H1 (cell line): ENCODE measurements around the gene FAM193B. TPM values are rescaled to one million over a fixed set of nuclear protein-coding genes. Genes with fewer than 3 reads are reported as not detected.

Experiments used
- CTCF ChIA-PET: fragments of 300-600 bp; sonication (Branson Sonifier 250); formaldehyde crosslinking; loops from one replicate; lab custom pipeline; 2021; ENCODE audit not compliant: partially characterized antibody; lab: Charles Lee
- POLR2A ChIA-PET: fragments of 300-600 bp; sonication (Branson Sonifier 250); formaldehyde crosslinking; loops from one replicate; lab custom pipeline; 2021; ENCODE audit warnings: inconsistent platforms; ENCODE audit not compliant: partially characterized antibody; lab: Charles Lee
- DNase-seq, 2 experiments: peaks; one replicate each; pipeline versions ENCODE4 v3.0.0 to v3.0.0-alpha.2; 2010 to 2022; ENCODE audit warnings: low spot score in 2 of 2, low read depth in 1 of 2, mixed read lengths in 1 of 2
- FAIRE-seq: peaks from 2 replicates; lab custom pipeline; 2011; peaks lifted over from hg19 to GRCh38; lab: Jason Lieb, UNC
- H2AFZ ChIP-seq: 2 replicates; pipeline ENCODE4 v1.8.1; 2012; ENCODE audit warnings: low read length, inconsistent platforms
- H2AK5ac ChIP-seq: 2 replicates; pipeline ENCODE4 v1.6.1; 2013; ENCODE audit warnings: low read depth, low read length
- H2BK120ac ChIP-seq: replicated peaks from 2 replicates; pipeline ENCODE3; 2013; ENCODE audit warnings: low read depth, low read length, inconsistent platforms
- H2BK12ac ChIP-seq: 2 replicates; pipeline ENCODE4 v1.6.1; 2013; ENCODE audit warnings: low read depth, low read length
- H2BK15ac ChIP-seq: 2 replicates; pipeline ENCODE4 v1.6.1; 2013; ENCODE audit warnings: low read length
- H2BK20ac ChIP-seq: 2 replicates; pipeline ENCODE4 v1.6.1; 2013; ENCODE audit warnings: low read length
- H2BK5ac ChIP-seq: 2 replicates; pipeline ENCODE4 v1.6.1; 2013; ENCODE audit warnings: low read depth, low read length
- H3K14ac ChIP-seq: 2 replicates; pipeline ENCODE4 v1.6.1; 2013; ENCODE audit warnings: inconsistent platforms; ENCODE audit not compliant: insufficient read length
- H3K18ac ChIP-seq: 2 replicates; pipeline ENCODE4 v1.6.1; 2013; ENCODE audit warnings: low read length; ENCODE audit errors: extremely low read depth
- H3K23ac ChIP-seq: 2 replicates; pipeline ENCODE4 v1.6.1; 2013; ENCODE audit warnings: inconsistent platforms; ENCODE audit not compliant: insufficient read length
- H3K23me2 ChIP-seq: 2 replicates; pipeline ENCODE4 v1.6.1; 2013; ENCODE audit warnings: low read depth, low read length
- H3K27ac ChIP-seq: 2 replicates; pipeline ENCODE4 v1.6.1; 2011; ENCODE audit warnings: low read depth, low read length, inconsistent platforms
- H3K27me3 ChIP-seq, 4 experiments: replicated peaks in 1 of 4; 1 replicate in 1 of 4; 2 replicates in 3 of 4; pipeline versions ENCODE4 v1.6.1 to v1.8.1; 2011 to 2013; ENCODE audit warnings: low read length in 3 of 4, mild to moderate bottlenecking in 3 of 4, inconsistent platforms in 2 of 4, mixed read lengths in 2 of 4, moderate library complexity in 1 of 4; ENCODE audit not compliant: control insufficient read depth in 3 of 4, insufficient read depth in 3 of 4; ENCODE audit errors: extremely low read depth in 1 of 4
- H3K36me3 ChIP-seq, 4 experiments: 2 replicates each; pipeline versions ENCODE4 v1.6.1 to v1.8.1; 2011 to 2013; ENCODE audit warnings: mild to moderate bottlenecking in 4 of 4, low read length in 3 of 4, moderate library complexity in 2 of 4, control low read depth in 1 of 4, inconsistent platforms in 1 of 4; ENCODE audit not compliant: insufficient read depth in 4 of 4, control insufficient read depth in 2 of 4
- H3K4ac ChIP-seq: replicated peaks from 2 replicates; pipeline ENCODE3; 2013; ENCODE audit warnings: low read length, low read depth, mixed read lengths, inconsistent platforms; ENCODE audit not compliant: insufficient read length
- H3K4me1 ChIP-seq, 4 experiments: replicated peaks in 1 of 4; 1 replicate in 1 of 4; 2 replicates in 3 of 4; pipeline versions ENCODE4 v1.6.1 to v1.8.1; 2011 to 2013; ENCODE audit warnings: low read length in 3 of 4, inconsistent platforms in 2 of 4, mixed read lengths in 1 of 4; ENCODE audit not compliant: insufficient read depth in 4 of 4, control insufficient read depth in 3 of 4
- H3K4me2 ChIP-seq, 2 experiments: 2 replicates each; pipeline versions ENCODE4 v1.6.1 to v1.8.1; 2011 to 2013; ENCODE audit warnings: low read depth in 2 of 2, low read length in 2 of 2, control low read depth in 1 of 2, inconsistent platforms in 1 of 2, mild to moderate bottlenecking in 1 of 2; ENCODE audit not compliant: insufficient read depth in 1 of 2
- H3K4me3 ChIP-seq, 4 experiments: fragments of 200-600, 300-600 bp in 1 of 4; sonication (generic), shearing (Covaris generic), sonication (Bioruptor Twin) in 1 of 4; 2 replicates each; pipeline versions ENCODE4 v1.5.1 to v1.8.1; 2011 to 2016; ENCODE audit warnings: low read length in 4 of 4, low read depth in 3 of 4, control low read depth in 2 of 4, inconsistent platforms in 2 of 4, mild to moderate bottlenecking in 2 of 4, mixed read lengths in 1 of 4, moderate library complexity in 1 of 4; ENCODE audit not compliant: insufficient read depth in 2 of 4; ENCODE audit errors: extremely low read depth in 1 of 4
- H3K56ac ChIP-seq: replicated peaks from 2 replicates; pipeline ENCODE3; 2013; ENCODE audit warnings: low read depth, mild to moderate bottlenecking, mixed read lengths, low read length, inconsistent platforms; ENCODE audit not compliant: insufficient read length
- H3K79me1 ChIP-seq: 2 replicates; pipeline ENCODE4 v1.6.1; 2013; ENCODE audit warnings: low read depth, low read length, control low read depth
- H3K79me2 ChIP-seq, 2 experiments: 2 replicates each; pipeline versions ENCODE4 v1.6.1 to v1.8.1; 2012 to 2013; ENCODE audit warnings: low read length in 2 of 2, mild to moderate bottlenecking in 2 of 2, inconsistent platforms in 1 of 2; ENCODE audit not compliant: insufficient read depth in 2 of 2, control insufficient read depth in 1 of 2
- H3K9ac ChIP-seq, 4 experiments: replicated peaks in 1 of 4; 1 replicate in 1 of 4; 2 replicates in 3 of 4; pipeline versions ENCODE4 v1.6.1 to v1.8.1; 2011 to 2013; ENCODE audit warnings: low read depth in 3 of 4, low read length in 3 of 4, control low read depth in 2 of 4, mild to moderate bottlenecking in 2 of 4, moderate library complexity in 2 of 4, inconsistent platforms in 1 of 4; ENCODE audit errors: extremely low read depth in 1 of 4
- H3K9me3 ChIP-seq, 2 experiments: 2 replicates each; pipeline versions ENCODE4 v1.6.1 to v1.8.1; 2012 to 2013; ENCODE audit warnings: mild to moderate bottlenecking in 2 of 2, moderate library complexity in 2 of 2, control low read depth in 1 of 2, inconsistent platforms in 1 of 2, low read depth in 1 of 2, low read length in 1 of 2, mixed read lengths in 1 of 2; ENCODE audit not compliant: insufficient read depth in 2 of 2
- H4K20me1 ChIP-seq, 2 experiments: replicated peaks in 1 of 2; 2 replicates each; pipeline versions ENCODE3 to v1.8.1; 2011 to 2013; ENCODE audit warnings: inconsistent platforms in 2 of 2, low read length in 2 of 2, mild to moderate bottlenecking in 1 of 2; ENCODE audit not compliant: insufficient read depth in 2 of 2, control insufficient read depth in 1 of 2
- H4K5ac ChIP-seq: 2 replicates; pipeline ENCODE4 v1.6.1; 2013; ENCODE audit warnings: low read length, low read depth, mixed read lengths, inconsistent platforms; ENCODE audit not compliant: insufficient read length
- H4K8ac ChIP-seq: 2 replicates; pipeline ENCODE4 v1.8.0; 2013; ENCODE audit warnings: mild to moderate bottlenecking, moderate library complexity, low read length, inconsistent platforms; ENCODE audit not compliant: insufficient read depth; ENCODE audit errors: extremely low read depth
- H4K91ac ChIP-seq: replicated peaks from 2 replicates; pipeline ENCODE3; 2013; ENCODE audit warnings: low read length, mixed read lengths, inconsistent platforms; ENCODE audit not compliant: insufficient read length
- SRF ChIP-seq: IDR thresholded peaks from 2 replicates; pipeline ENCODE4 v1.6.1; 2011; ENCODE audit warnings: mild to moderate bottlenecking, low read depth, low read length, moderate library complexity
- TCF12 ChIP-seq: IDR thresholded peaks from 2 replicates; pipeline ENCODE4 v1.6.1; 2011; ENCODE audit warnings: low read depth, mild to moderate bottlenecking, low read length
- WGBS, 2 experiments: shearing (Covaris generic) in 1 of 2; methylation state at CpG; one replicate each; pipeline versions ENCODE4 v1.1.6 to v1.1.7; 2013 to 2015; ENCODE audit warnings: low lambda C conversion rate in 2 of 2, mixed read lengths in 2 of 2, inconsistent platforms in 1 of 2, low coverage in 1 of 2, missing lambda C conversion rate in 1 of 2; ENCODE audit not compliant: insufficient replicate concordance in 2 of 2, insufficient coverage in 1 of 2, insufficient read length in 1 of 2; ENCODE audit errors: extremely low coverage in 1 of 2, missing lambda C conversion rate in 1 of 2; 5-methylcytosine and 5-hydroxymethylcytosine counted together
- polyA plus RNA-seq, 7 experiments: library from polyadenylated mRNA; depleted of rRNA in 3 of 7; stranded (reverse) in 5 of 7; unstranded in 2 of 7; fragments of >200 nt in 5 of 7; fragments of 200-250 nt in 2 of 7; gene quantifications; 1 replicate in 5 of 7; 2 replicates in 1 of 7; 4 replicates in 1 of 7; pipeline versions ENCODE4 v1.2.1 to v1.2.3, GENCODE V29; 2011 to 2013; ENCODE audit warnings: missing spikeins in 2 of 7, mixed read lengths in 2 of 7
- total RNA-seq: library from RNA; stranded (reverse); fragmentation: NEBNext Ultra II Directional; extraction: Animal tissue kit (Norgen Biotek cat#: 25700); gene quantifications from 2 replicates; pipeline ENCODE4 v1.2.1, GENCODE V29; 2021

The FAM193B gene
- total and polyA plus RNA-seq, 2 of the 8 experiments (the other 6 are each of a cell fraction or from before 2014, with no cell fraction given): 49.9 to 69.8 TPM

GRCh38 chr5:177578316-177578715 lies 24.0 kb upstream of the FAM193B start:
- no peaks in the 10 kb centered on the region for H4K20me1 ChIP-seq
- ChIA-PET POLR2A (interaction anchor here (2.6 kb wide), 1 partner anchor 14 kb away, joined by 9 read pairs; the partner anchor contains the start of gene TMED9), CTCF (interaction anchor here (0.7 to 1.7 kb wide), 3 partner anchors 29 to 491 kb away, joined by 3 to 6 read pairs (median 3); no protein-coding TSS in a partner anchor)
- H2BK15ac ChIP-seq: no peak overlapping the region
- H3K4me1 ChIP-seq: no peaks in the 10 kb centered on the region
- no peaks in the 10 kb centered on the region for H3K9me3 ChIP-seq
- H3K36me3 ChIP-seq: no peaks in the 10 kb centered on the region
- no peak overlapping the region for H2BK5ac ChIP-seq
- H2AFZ ChIP-seq: no peak overlapping the region
- no peak overlapping the region for H3K14ac ChIP-seq
- no peak overlapping the region for H3K27ac ChIP-seq
- no peaks in the 10 kb centered on the region for H3K79me1 ChIP-seq
- no peak overlapping the region for H4K5ac ChIP-seq
- H3K18ac ChIP-seq: no peak overlapping the region
- H3K4me3 ChIP-seq: no peak overlapping the region
- H3K56ac ChIP-seq: no peak overlapping the region
- no peaks in the 10 kb centered on the region for H3K79me2 ChIP-seq
- no peak overlapping the region for H2BK20ac ChIP-seq
- H2AK5ac ChIP-seq: no peak overlapping the region
- no peak overlapping the region for H4K8ac ChIP-seq
- no peak overlapping the region for H3K23ac ChIP-seq
- H3K9ac ChIP-seq: no peak overlapping the region
- DNase-seq: no peak
- TF ChIP-seq TCF12 (no peak), SRF (no peak)
- TF ChIP-seq, all 59 proteins: peak for 0
- Histone ChIP-seq H3K27me3 (no peaks in the 10 kb centered on the region), H4K91ac (no peak overlapping the region), H2BK120ac (no peak overlapping the region), H2BK12ac (no peak overlapping the region), H3K4me2 (no peak overlapping the region), H3K23me2 (no peaks in the 10 kb centered on the region), H3K4ac (no peak overlapping the region)
- 92% methylated on average over 7 of the region's 8 CpGs; no CpG with 5 or more reads in 1 of the 2 experiments for WGBS, 2 experiments
- no peak for FAIRE-seq
